HG03457 (cell line): ENCODE data around the gene VSIG8.

Experiments used
- ATAC-seq: cut with Tn5 transposase; IDR thresholded peaks from one replicate; pipeline ENCODE4 v1.9.1; 2021; ENCODE audit warnings: moderate number of reproducible peaks; ENCODE audit not compliant: unreplicated experiment

VSIG8 gene

GRCh38 chr1:159884296-159884695, 21.8 kb upstream of the VSIG8 start:
- ATAC-seq, result no peak

DNA sequence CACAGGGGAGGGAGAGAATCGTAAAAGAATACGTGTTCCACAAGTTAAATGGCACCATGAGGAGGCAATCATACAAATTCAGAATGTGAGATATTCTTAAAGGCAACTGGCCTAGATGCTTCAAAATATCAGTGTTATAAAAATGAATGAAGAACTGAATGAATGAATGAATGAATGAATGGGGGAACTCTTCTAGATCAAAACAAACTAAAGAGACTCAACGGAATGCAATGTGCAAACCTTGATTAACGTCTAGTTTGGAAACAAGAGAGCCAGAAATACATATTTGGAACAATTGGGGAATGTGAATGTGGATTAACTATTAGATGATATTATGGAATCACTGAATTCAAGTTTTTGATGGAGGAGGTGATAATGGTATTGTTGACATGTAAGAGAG, 20.7 kb upstream of the VSIG8 start:
- ATAC-seq, result no peak

DNA sequence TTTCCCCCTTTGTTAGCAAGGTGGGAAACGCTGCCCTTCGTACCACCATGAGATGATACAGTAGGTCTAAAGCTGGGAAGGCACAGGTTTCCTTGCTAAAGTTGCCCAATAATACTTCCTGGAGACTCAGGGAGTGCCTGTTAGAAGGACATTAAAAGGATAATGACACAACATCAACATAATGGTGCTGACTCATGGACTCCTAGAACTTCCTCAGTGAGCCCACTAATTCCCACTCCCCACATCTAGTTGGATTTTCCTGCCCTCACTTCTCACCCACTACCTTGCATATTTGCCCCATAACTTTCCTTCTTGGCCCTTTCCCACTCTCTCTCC, 20.0 kb upstream of the VSIG8 start:
- no peak for ATAC-seq

DNA sequence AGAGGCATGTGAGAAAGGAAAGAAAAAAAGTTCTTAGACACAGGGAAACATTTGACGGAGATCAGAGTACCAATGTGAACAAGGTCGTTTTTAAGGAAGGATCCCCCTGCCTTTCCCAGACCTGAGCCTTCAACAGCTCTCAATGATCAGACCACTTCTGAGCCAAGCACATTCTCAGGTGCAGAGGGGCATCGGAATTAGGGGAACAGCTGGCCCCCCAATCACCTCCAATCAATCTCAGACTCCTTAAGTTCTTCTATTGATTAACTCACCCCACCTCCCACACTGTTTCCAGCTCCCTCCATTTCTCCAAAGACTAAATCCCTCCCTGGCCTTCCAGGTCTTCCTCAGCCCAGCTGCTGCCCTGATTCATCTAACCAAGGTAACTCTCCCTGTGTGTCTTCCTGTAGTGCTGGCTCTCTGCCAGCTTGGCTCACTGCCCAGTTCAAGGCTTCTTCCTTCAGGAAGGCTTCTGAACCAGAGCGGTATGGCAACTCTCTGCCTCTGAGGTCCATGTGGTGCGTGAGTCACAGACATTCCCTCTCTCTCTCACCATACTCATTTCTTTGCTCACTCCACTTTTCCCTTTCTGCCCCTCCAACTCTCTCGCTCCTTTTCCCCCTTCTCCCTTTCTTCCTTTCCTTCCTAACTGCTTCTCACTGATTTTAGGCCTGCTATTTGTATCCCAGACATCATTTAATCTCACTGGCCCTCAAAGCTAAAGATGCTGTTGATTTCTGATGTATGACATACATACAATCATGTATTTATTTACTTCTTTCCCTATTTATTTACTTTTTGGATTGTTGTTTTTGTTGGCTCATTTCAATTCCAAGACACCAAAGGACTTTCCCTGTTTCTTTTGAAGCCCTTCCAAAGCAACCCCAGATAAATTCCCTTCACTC, 19.4 kb upstream of the VSIG8 start:
- ATAC-seq, result no peak

- ATAC-seq, result no peak
These were observed 18.0 kb upstream of the VSIG8 start for GRCh38 chr1:159880430-159880829.

- ATAC-seq, result no peak
These were observed 17.5 kb upstream of the VSIG8 start for GRCh38 chr1:159879977-159880376.

- no peak for ATAC-seq
These were observed 16.7 kb upstream of the VSIG8 start for GRCh38 chr1:159879136-159879535.

- no peak for ATAC-seq
These were observed 15.4 kb upstream of the VSIG8 start for GRCh38 chr1:159877695-159878444.

- no peak for ATAC-seq
These were observed 11.2 kb upstream of the VSIG8 start for GRCh38 chr1:159873530-159874143.

GRCh38 chr1:159872891-159873290, 10.4 kb upstream of the VSIG8 start:
- no peak for ATAC-seq

GRCh38 chr1:159870704-159871103, 8.2 kb upstream of the VSIG8 start:
- ATAC-seq, result no peak

- no peak for ATAC-seq
These were observed 7.2 kb upstream of the VSIG8 start for GRCh38 chr1:159869607-159870006.

DNA sequence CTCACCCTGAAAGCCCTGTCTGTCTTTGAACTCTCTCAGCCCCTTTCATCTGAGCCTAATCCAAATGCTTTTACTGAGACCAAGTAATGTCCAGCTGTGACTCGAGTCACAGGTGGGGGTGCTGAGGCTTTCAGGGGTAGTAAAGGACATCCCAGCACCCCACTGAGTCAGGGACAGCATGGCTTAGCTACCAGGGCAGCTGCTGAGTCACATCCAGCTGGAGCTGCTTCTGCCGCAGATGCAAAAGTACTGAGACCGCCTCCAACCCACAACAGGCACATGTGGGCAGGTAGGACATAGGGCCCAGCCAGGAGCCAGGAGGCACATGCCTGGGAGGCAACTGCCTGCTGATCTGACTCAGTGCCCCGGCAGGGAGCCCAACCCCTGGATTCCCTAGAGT, 6.7 kb upstream of the VSIG8 start:
- ATAC-seq, result no peak

DNA sequence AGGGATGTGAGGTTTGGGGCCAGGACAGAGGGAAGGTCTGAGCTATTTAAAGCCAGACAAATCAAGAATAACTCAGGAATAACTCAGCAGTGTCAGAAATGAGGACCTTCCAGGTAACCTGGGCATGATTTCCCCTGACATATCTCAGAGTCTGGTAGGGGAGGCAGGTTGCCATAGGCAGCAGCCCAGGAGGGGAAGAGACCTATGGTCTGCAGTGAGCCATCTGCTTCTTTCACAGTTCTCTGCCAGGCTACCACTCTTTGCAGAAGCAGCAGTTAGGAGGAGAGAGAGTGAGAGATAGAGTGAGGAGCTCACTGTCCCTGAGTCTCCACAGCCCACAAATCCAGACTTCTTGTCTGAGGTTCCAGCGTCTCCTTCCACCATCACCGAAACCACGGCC, 6.3 kb upstream of the VSIG8 start:
- ATAC-seq, result no peak

- no peak for ATAC-seq
These were observed 5.2 kb upstream of the VSIG8 start for GRCh38 chr1:159867664-159868026.

DNA sequence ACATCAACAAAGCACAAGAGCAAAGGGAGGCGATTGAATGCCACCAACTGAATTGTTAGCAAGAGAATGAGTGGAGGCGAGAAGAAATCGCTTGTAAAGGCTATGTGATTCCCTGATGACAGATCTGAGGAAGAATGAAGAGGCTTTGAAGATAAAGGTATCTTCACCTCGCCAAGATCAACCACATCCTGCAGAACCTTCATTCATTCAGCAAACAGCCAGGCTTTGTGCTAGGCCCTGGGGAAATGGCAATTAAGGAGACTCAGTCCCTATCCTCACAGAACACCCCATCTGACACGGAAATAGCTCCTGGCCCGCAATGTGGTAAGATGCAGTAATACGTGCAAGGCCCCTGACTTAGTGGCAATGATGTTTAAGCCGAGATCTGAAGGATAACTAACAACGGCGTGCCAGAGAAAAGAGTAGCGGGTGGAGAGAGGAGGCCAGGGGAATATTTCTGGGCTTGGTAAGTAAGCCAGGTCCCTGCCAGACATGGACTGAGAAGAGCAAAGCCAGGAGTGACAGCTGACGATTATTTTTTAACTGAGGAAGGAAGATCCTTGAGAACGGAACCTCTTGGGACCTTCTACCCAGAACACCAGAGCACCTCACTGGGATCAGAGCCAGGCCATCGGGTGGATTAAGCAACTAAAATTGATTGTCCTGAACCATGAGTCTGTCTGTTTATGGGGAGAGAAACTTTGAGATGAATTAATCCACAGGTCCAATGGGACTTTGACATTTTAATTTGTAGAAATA, 4.6 kb upstream of the VSIG8 start:
- ATAC-seq, result no peak

GRCh38 chr1:159866066-159866465, 3.6 kb upstream of the VSIG8 start:
- ATAC-seq, result no peak

DNA sequence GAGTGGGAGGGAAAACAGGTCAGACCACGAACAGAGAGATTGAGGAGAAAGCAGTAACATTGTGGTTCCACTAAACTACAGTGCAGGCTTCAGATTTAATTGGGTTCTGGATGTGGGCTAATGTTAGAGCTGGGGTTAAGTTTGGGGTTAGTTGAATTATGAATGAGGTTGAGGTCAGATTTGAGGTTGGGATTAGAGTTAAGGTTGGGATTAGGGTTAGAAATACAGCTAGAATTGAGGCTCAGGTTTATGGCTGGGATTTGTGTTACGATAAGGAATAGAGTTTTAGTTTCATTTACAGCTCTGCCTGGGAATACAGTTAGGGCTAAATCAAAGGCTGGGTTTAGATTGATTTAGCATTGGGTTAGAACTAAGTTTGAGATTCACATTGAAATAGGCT, 1.8 kb upstream of the VSIG8 start:
- ATAC-seq, result no peak

GRCh38 chr1:159862031-159862430, 426 bp downstream of the VSIG8 start:
- ATAC-seq, result no peak

- no peak for ATAC-seq
These were observed 1.2 kb downstream of the VSIG8 start for GRCh38 chr1:159861218-159861617.

GRCh38 chr1:159860456-159860855, 2.0 kb downstream of the VSIG8 start:
- ATAC-seq, result no peak
